ENCODE measurements around the gene MUSK.

The MUSK gene

GRCh38 chr9:110655754-110656641, 12.6 kb upstream of the MUSK start:
- no peak overlapping the region for H3K4me3 ChIP-seq (ENCODE audit: low read depth, low read length)
- TF ChIP-seq CTCF (IDR thresholded peaks at IDR 0.05; ENCODE audit: insufficient read depth, low read depth, low read length, missing control alignments) = no peak
- DNase-seq (ENCODE audit: low read depth) = no peak

- no peak for DNase-seq (ENCODE audit: low read depth)
- no peak overlapping the region for H3K4me3 ChIP-seq (ENCODE audit: low read depth, low read length)
- no peak for TF ChIP-seq CTCF (IDR thresholded peaks at IDR 0.05; ENCODE audit: insufficient read depth, low read depth, low read length, missing control alignments)
Observed at GRCh38 chr9:110659891-110660541, 8.6 kb upstream of the MUSK start.

GRCh38 chr9:110669433-110669832, 842 bp downstream of the MUSK start:
- TF ChIP-seq CTCF (IDR thresholded peaks at IDR 0.05; ENCODE audit: insufficient read depth, low read depth, low read length, missing control alignments) = no peak
- H3K4me3 ChIP-seq (ENCODE audit: low read depth, low read length) = no peak overlapping the region
- peak; percentile 45 for DNase-seq (ENCODE audit: low read depth)

- TF ChIP-seq CTCF (IDR thresholded peaks at IDR 0.05; ENCODE audit: insufficient read depth, low read depth, low read length, missing control alignments) = no peak
- no peak overlapping the region for H3K4me3 ChIP-seq (ENCODE audit: low read depth, low read length)
- no peak for DNase-seq (ENCODE audit: low read depth)
Observed at GRCh38 chr9:110671849-110672248, 3.3 kb downstream of the MUSK start.

GRCh38 chr9:110672873-110673510, 4.4 kb downstream of the MUSK start:
- no peak for TF ChIP-seq CTCF (IDR thresholded peaks at IDR 0.05; ENCODE audit: insufficient read depth, low read depth, low read length, missing control alignments)
- DNase-seq (ENCODE audit: low read depth) = no peak
- no peak overlapping the region for H3K4me3 ChIP-seq (ENCODE audit: low read depth, low read length)

- no peak for DNase-seq (ENCODE audit: low read depth)
- no peak overlapping the region for H3K4me3 ChIP-seq (ENCODE audit: low read depth, low read length)
- no peak for TF ChIP-seq CTCF (IDR thresholded peaks at IDR 0.05; ENCODE audit: insufficient read depth, low read depth, low read length, missing control alignments)
Observed at GRCh38 chr9:110687497-110687896, 18.9 kb downstream of the MUSK start.

All from GM12865 (cell line).